Limb (tissue), 2 donors: ENCODE results near the gene SLC22A8.
"Not testable (repeated sequence)": the region's sequence is repeated elsewhere in the genome, so short reads cannot be mapped to it uniquely, and the experiment has no call there.

Source experiments
- DNase-seq, 2 donors: peaks; one replicate each; pipeline ENCODE4 v3.0.0-alpha.2; 2016; ENCODE audit errors: extremely low spot score in 2 of 2

SLC22A8 gene, protein sequence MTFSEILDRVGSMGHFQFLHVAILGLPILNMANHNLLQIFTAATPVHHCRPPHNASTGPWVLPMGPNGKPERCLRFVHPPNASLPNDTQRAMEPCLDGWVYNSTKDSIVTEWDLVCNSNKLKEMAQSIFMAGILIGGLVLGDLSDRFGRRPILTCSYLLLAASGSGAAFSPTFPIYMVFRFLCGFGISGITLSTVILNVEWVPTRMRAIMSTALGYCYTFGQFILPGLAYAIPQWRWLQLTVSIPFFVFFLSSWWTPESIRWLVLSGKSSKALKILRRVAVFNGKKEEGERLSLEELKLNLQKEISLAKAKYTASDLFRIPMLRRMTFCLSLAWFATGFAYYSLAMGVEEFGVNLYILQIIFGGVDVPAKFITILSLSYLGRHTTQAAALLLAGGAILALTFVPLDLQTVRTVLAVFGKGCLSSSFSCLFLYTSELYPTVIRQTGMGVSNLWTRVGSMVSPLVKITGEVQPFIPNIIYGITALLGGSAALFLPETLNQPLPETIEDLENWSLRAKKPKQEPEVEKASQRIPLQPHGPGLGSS

DNA sequence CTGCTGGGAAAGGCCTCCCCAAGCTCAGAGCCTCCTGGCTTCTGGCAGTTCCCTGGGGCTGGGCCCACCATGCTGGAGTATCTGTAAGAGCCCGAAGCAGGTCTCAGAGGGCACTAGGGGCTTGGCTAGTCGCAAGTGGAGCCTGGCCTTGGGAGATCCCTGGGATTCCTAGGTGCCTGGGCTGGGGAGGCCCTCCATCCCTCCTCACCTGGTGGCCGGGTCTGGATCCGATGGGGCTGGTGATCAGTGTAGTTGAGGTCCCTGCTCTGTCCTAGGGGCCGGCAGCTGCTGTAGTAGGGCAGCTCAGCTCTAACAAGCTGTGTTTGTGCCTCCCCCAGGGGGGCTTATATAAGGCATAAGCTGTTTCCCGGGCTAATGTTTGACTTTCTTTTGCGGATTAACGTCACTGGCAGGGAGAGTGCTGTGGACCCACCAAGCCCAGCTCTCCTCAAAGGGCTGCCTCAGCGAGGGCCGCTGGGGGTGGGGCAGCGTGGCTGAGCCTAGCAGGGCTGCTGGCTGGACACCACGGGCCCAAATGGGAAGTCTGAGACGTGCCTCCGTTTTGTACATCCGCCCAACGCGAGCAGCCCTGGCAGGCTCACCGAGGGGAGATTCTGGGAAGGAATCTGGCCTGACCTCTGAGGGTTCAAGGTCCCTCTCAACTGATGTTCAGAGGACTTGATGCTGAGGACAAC, at the start of gene SLC22A8:
Gene SLC22A8, minus strand, starts transcription at position 321 of the 695 bp plus-strand sequence. CDS start 883 bp downstream, outside the sequence.
- no peak for DNase-seq

DNA sequence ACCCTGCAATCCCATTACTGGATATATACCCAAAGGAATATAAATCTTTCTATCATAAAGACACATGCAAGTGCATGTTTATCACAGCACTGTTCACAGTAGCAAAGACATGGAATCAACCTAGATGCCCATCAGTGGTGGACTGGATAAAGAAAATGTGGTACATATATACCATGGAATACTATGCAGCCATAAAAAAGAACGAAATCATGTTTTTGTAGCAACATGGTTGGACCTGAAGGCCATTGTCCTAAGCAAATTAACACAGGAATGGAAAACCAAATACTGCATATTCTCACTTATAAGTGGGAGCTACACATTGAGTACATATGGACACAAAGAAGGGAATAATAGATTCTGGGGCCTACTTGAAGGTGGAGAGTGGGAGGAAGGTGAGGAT, 30.6 kb upstream of the SLC22A8 start:
- DNase-seq = not testable (repeated sequence)

DNA sequence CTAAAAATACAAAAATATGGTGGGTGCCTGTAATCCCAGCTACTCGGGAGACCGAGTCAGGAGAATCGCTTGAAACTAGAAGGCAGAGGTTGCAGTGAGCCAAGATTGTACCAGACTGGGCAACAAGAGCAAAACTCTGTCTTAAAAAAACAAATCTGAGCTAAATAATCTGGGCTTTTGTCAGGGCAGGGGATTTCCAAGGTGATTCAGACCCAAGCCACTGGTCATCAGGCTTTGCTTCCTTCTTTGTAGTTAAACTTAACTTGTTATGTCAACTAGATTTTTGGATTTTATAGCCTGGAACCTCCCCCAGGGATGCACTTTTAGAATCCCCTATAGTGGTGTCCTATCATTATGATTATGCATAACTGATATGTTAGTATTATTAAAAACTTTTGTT, 27.0 kb upstream of the SLC22A8 start:
- no peak for DNase-seq

DNA sequence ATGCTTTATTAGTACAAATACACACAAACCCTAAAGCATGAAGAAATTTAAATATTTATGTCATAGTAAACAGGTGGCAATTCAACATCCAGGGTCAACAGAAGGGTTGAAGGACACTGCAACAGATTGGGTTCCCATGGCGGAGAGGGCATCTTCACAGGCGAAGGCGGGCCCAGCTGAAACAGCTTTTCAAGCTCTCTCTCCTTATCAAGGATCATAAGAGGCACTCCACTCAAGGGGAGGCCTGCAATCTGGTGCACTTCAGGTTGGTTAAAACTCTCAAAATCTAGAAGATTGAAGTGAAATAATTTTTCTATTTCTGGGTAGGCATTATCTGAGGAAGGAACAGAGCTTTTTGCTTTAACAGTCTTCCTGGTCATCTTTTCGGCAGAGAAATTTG, 16.8 kb upstream of the SLC22A8 start:
- DNase-seq = no peak

DNA sequence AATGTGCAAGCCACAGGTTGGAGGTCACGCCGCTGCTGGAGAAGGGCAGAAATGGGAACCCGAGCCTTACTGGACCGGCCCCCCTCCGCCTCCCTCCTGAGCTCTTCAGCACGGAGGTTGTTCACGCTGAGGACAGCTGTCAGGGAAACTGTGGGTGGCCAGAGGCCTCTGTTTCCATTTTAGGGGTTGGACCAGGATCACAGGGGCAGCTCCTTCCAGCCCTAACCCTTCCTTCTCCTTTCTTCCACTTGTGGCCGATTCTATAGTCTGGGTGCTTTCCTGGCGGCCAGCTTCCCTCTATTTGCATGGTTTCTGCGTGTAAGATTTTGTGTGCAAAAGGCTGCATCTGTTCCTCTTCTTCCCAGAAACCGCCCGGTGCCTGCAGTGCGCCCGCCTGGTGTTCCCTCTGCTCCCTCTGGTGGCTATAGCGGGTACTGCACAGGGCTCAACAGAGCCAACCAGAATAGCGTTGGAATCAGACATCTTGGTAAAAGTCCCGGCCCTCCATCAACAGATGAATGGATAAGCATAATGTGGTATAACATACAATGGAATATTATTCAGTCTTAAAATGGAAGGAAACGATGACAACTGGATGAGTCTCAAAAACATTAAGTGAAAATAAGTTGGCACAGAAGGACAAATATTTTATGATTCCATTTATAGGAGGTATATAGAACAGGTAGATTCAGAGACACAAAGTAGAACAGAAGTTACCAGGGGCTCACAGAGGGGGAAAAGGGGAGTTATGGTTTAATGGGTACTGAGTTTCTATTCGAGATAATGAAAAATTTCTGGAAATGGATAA, 8.4 kb upstream of the SLC22A8 start:
- peak; percentile 85 to 93 for DNase-seq

DNA sequence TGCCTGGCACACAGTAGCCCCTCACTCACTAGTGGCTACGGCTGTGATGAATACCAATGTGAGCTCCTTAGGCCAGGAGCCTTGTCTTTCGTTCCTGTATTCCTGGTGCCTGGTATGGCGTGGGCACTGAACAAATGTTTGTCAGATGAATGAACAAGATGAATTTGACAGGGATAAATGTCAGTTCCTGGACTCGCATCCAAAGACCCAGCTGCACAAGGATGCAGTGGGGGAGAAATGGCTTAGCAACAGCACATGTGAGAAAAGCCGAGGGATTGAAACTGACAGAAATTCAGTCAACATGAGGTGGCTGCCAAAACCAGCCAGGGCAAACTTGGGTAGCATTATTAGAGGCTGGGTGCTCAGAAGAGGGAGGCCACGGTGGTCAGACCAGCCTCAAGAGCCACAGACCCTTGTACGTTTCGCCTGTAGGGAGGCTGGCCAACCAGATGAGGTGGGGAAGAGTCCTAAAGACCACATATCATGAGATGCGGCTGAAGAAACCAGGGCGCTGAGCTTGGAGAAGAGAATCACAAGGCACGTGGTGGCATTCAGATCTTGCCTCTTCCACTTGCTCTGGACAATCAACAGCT, 7.7 kb upstream of the SLC22A8 start:
- DNase-seq = no peak

DNA sequence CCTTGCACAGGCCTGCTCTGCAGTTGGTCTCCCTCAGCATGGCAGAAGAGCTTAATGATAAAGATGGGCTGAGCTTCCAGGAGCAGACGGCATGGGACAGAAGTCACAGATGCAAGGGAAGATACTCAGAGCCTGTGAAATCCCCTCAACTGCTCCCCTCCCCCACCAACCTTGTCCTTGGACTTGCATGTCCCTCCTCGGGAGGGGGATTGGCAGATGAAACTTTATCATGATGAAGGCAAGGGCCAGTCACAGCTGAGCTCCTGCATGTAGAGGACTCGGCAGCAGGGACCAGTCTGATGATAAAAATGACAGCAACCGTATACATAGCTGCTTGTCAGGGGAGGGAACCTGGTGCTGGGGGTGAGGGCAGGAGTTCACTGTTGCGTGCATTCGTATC, 6.8 kb upstream of the SLC22A8 start:
- DNase-seq = no peak

DNA sequence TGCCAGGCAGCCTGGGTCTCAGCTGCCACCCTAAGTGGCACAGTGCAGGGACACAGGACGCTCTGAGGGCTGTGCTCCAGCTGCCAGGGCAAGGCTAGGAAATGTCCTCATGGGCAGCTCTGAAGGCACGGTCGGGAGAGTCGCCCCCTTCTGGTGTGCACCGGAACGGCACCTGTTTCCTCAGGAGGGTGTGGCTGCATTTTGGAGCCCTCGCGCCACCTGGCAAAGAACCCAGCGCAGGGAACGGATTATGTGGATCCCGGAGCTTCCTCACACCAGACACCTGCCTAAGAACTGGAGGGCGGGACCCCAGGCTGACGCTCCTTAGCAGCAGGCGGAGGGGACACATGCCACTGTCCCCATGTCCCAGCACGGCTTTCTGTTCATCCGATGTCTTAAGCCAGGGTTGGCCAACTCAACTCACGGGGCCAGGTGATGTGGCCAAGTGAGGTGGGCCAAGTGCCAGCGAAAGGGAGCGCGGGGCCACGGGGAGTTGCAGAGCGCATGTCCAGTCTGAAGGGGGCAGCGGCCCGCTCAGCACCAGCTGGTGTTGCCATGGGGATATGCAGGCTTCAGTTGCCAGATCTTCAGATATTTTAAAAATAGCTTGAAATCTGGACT, 5.1 kb upstream of the SLC22A8 start:
- no peak for DNase-seq

DNA sequence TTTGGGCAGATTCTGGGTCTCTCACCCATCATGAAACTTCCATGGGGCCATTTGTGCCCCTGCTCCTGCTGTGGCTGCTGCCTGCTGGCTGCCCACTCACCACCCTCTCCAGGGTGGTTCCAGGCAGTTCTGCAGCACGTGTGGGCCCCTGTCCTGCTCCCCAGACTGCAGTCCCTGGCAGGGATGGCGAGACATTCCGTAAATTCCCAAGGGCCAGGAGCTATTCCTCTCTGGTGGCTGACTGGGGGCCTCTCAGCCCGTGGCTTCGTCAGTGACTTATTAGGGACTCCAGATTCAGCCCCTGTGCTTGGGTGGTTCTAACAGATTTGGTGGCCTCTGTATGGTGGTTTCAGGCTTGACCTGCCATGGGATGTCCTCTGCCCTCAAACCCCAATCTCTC, 3.9 kb upstream of the SLC22A8 start:
- DNase-seq = no peak

DNA sequence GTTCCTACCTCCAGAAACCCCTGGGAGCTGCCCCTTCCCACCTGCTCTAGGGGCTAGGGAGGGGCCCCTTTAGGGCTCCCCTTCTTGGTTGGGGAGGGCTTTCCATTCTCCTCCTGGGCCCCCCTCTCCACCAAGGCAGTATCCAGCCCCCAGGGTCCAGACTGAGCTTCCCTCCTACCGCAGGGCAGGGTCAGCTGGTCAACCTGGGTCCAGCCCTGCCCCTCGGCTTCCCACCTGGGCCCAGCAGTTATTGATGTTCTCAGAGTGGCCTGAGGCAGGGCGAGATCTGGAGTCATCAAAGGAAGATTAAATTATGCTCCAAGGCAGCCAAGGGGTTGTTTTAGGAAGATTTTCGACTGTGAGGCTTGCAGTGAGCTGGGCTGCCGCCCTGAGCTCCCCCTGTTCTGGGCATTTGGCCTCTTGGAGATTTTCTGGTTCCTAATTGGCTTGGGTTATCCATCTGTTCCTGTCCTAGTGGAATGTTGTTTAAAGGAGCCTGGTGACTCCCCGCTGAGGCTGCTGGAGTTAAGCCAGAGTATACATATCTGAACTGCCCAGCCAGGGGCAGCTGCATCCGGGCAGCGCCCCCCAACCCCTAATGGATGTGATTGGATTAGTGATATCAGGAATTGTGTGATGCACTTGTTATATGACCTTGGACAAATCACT, 1.8 kb upstream of the SLC22A8 start:
- DNase-seq = peak; percentile 10 to 53

DNA sequence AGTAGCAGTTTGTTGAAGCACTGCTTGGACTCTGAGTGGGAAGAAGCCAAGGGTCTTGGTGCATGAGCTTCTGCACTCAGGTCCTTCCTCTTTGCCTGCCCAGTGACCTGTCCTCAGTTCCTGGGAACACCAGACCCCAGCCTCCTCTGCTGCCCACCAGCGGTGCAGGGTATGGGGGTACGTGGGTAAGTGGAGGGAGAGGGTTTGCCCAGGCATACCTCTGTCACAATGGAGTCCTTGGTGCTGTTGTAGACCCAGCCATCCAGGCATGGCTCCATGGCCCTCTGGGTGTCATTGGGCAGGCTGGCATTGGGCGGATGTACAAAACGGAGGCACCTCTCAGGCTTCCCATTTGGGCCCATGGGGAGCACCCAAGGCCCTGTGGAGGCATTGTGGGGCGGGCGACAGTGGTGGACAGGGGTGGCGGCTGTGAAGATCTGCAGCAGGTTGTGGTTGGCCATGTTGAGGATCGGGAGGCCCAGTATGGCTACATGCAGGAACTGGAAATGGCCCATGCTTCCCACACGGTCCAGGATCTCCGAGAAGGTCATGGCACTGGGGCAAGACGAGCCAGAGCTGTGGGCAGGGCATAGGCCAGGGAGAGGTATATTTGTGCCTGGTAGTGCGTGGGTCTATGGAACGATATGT, 1.1 kb downstream of the SLC22A8 start:
- DNase-seq = no peak

DNA sequence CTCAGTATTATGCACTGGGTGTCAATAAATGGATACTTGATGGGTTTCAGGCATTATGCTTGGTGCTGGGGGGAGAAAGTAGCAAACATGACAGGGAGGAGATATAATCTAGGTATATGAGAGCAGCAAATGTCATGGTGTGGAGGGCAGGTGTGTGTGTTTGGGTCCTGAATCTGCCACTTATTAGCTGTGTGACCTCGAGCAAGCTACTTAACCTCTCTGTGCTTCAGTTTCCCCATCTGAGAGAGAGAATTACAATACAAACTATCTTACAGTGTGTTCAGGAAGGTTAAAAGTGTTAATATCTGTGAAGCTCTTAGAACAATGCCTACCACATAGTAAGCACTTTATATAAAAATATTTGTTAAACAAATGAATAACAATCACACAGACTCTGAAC, 2.8 kb downstream of the SLC22A8 start:
- DNase-seq = no peak

DNA sequence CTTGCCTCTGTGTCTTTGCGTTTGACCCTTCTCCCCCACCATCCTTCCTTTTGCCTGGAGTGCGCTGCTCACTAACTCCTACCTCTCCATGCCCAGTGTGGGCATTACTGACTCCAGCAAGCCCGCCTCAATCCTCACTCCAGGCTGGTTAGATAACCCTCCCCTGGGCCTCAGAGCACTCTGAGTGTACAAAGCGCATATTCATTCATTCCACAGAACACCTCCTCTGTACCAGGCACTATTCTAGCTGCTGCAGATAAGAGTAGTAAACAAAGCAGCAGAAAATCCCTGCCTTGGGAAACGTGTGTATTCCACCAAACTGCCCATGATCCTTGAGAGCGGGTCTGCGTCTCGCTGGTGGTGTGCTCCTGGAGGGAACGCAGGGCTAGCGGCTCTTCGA, 3.2 kb downstream of the SLC22A8 start:
- DNase-seq = no peak

DNA sequence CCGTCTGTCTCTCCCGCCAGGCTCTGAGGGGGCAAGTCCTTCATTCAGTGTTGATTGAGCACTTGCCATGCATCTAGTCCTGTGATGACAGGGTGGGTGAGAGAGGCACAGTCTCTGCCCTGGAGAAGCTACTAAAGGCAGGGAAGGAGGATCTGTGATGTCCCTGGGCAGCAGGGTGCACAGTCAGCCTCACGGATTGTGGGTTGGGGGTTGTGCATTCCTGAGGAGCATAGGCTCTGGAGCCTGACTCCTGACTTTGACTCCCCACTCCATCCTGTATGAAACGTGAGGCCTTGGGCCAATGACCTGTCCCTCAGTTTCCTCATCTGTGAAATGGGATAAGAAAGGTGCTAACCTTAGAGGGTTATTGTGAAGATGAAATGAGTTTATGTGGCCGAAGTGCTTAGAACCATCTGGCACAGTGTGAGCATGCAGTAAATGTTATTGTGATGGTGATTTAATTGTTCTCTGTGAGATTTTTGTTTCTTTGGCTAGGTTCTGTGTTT, 4.7 kb downstream of the SLC22A8 start:
- no peak for DNase-seq

DNA sequence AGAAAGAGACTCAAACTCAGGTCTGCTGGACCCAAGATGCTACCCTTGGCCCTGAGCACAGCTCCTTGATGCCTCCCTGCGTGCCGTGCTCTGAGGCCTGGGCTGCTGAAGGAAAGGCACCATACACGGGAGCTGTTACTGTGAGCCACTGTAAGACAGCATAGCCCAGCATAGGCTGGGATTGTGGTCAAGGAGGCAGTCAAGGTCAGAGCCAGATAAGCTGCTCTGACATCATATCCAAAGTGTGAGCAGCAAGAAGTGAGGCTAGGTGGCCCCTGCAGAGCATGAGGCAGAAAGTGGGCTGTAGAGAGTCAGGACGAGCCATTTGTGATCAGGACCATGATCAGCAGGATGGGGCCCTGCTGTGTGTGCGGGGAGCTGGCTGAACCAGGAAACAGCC, 7.7 kb downstream of the SLC22A8 start:
- DNase-seq = no peak

DNA sequence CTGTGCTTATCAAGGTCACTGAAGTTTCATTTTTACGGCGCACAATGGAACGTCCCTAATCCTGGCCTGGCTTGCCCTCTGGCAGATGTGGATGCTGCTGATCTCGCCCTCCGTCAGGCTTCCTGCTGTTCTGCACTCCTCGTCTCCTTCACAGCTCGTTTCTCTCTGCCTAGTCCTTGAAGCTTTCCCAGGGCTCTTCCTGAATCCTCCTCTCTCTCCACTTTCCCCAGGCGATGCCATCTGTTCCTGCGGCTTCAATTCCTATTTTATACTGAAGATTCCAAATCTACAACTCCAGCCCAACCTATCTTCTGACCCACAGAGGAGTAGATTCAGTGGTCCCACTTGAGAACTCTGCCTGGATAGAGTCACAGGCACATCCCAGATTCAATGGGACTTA, 14.2 kb downstream of the SLC22A8 start:
- DNase-seq = no peak

DNA sequence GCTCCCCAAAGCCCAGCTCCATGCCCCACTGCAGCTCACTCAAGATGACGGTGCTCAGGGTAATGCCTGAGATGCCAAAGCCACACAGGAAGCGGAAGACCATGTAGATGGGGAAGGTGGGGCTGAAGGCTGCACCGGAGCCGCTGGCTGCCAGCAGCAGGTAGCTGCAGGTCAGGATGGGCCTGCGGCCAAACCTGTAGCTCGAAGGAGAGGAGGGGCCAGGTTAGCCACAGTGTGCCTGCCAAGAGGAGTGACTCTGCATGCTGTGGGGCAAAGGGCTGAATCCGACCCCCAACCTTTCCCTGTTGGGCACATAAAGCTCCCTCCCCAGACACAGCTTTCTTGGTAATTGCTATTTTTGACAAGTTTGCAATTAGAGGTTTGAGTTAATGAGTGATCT, 16.0 kb downstream of the SLC22A8 start:
- DNase-seq = no peak

DNA sequence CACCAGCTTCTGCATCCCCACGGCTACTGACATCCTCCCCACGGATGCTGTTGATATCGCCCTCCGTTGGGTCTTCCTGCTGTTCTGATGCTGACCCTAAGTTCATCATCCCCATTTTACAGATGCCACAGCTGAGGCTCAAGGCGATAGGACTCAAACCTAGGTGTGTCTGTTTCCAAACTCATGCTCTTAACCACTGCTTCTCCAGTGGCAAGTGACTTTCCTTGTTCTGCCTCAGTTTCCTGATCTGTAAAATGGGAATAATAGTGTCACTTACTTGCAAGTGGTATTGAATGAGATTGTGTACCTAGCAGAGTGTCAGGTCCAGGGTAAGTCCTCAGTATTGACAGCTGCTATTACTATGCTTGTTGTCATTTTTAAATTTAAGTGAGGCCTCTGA, 16.5 kb downstream of the SLC22A8 start:
- no peak for DNase-seq

DNA sequence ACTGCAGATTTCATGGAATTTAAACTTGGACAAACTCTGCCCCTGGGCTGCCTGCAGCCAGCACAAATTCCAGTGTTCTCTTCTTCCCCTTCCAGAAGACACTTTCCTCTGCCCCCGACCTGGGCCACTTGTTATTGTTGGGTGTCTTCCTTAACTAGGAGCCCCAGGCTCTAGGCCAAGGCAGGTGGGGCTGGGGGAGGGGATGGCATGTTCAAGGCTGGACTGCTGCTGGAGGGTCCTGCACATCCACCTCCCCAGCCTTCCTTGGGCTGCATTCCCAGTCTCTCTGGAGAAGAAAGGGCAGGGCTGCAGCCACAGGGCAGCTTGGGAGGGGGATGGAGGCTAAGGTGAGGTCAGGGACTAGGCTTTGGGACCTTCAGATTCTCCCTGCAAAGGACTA, 19.4 kb downstream of the SLC22A8 start:
- no peak for DNase-seq

DNA sequence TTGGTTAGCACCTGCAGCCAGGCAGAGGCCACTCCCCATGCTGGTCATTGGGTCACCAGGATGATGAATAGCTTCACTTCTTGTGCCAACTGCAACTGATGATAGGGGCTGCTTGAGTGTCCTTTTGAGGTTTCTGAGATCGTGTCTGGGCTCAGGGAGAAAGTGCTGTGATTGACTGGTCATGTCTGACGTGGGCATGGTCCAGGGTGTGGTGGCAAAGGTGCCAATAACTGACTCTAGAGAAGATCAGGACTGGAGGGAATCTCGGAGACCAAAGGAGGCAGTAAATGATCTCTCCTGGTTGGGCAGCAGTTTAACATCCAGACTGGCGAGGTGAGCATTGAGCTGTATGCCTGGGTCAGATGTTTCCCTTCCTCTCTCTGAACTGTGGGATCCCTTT, 20.9 kb downstream of the SLC22A8 start:
- no peak for DNase-seq
